H1 (cell line): ENCODE measurements around the gene PRR27. TPM values are rescaled to one million over a fixed set of nuclear protein-coding genes. Genes with fewer than 3 reads are reported as not detected.

ENCODE experiments used
- FOSL1 ChIP-seq: IDR thresholded peaks from 2 replicates; pipeline ENCODE4 v1.6.1; 2011; ENCODE audit warnings: mild to moderate bottlenecking, low read depth, low read length, moderate library complexity; ENCODE audit not compliant: insufficient read depth
- HDAC2 ChIP-seq, 2 experiments: fragments of 300-600 bp in 1 of 2; sonication (generic) in 1 of 2; IDR thresholded peaks; 2 replicates each; pipeline ENCODE4 v1.6.1; 2011 to 2012; ENCODE audit warnings: low read depth in 2 of 2, low read length in 2 of 2, mild to moderate bottlenecking in 2 of 2, moderate library complexity in 2 of 2, borderline replicate concordance in 1 of 2, inconsistent platforms in 1 of 2
- polyA plus RNA-seq, 7 experiments: library from polyadenylated mRNA; depleted of rRNA in 3 of 7; stranded (reverse) in 5 of 7; unstranded in 2 of 7; fragments of >200 nt in 5 of 7; fragments of 200-250 nt in 2 of 7; gene quantifications; 1 replicate in 5 of 7; 2 replicates in 1 of 7; 4 replicates in 1 of 7; pipeline versions ENCODE4 v1.2.1 to v1.2.3, GENCODE V29; 2011 to 2013; ENCODE audit warnings: missing spikeins in 2 of 7, mixed read lengths in 2 of 7
- total RNA-seq: library from RNA; stranded (reverse); fragmentation: NEBNext Ultra II Directional; extraction: Animal tissue kit (Norgen Biotek cat#: 25700); gene quantifications from 2 replicates; pipeline ENCODE4 v1.2.1, GENCODE V29; 2021

PRR27 gene
- total and polyA plus RNA-seq, 2 of the 8 experiments (the other 6 are each of a cell fraction or from before 2014, with no cell fraction given): not detected

DNA sequence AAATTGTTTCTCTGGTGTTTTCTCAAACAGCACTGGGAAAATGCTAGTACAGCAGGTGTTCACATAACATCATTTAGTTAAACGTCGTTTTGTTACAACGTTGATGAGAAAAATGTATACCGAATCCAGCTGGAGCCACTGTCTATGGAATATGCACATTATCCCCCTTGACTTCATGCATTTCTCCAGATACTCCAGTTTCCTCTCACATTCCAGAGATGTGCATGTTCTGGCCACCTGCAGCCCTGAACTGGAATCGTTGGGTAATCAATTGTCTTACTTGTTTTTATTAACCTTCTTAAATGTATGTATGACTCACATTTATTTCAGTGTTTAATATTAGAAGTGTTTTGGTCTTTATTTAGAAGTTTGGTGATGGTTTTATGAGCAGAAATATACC lies 23.1 kb downstream of the PRR27 start (continued):
- no peak for TF ChIP-seq HDAC2 (IDR thresholded peaks at IDR 0.05; ENCODE audit: borderline replicate concordance in 1 of 2, low read depth in 2 of 2, low read length in 2 of 2)
- TF ChIP-seq FOSL1: no peak
